Astrocyte (in vitro differentiated cells and primary cell): ENCODE data around the gene VGLL4. TPM values are rescaled to one million over a fixed set of nuclear protein-coding genes. Genes with fewer than 3 reads are reported as not detected.
A peak's percentile ranks its signal among the peaks of the same experiment; 100 is the strongest.

Experiments used
- DNase-seq: peaks from one replicate; pipeline ENCODE4 v3.0.0-alpha.2; 2010; ENCODE audit warnings: low read depth
- FAIRE-seq: peaks from 2 replicates; lab custom pipeline; 2011; peaks lifted over from hg19 to GRCh38; lab: Jason Lieb, UNC
- H2AFZ ChIP-seq: 2 replicates; pipeline ENCODE4 v1.6.0; 2012; ENCODE audit warnings: low read depth, low read length, inconsistent platforms
- H3K27ac ChIP-seq: 2 replicates; pipeline ENCODE4 v1.5.1; 2011; ENCODE audit warnings: low read depth, low read length, inconsistent platforms
- H3K27me3 ChIP-seq: 2 replicates; pipeline ENCODE4 v1.6.0; 2011; ENCODE audit warnings: low read length, inconsistent platforms; ENCODE audit not compliant: insufficient read depth
- H3K36me3 ChIP-seq: 2 replicates; pipeline ENCODE4 v1.5.1; 2011; ENCODE audit warnings: low read length, inconsistent platforms; ENCODE audit not compliant: insufficient read depth
- H3K4me1 ChIP-seq: 2 replicates; pipeline ENCODE4 v1.5.1; 2011; ENCODE audit warnings: low read length, inconsistent platforms; ENCODE audit not compliant: insufficient read depth
- H3K4me2 ChIP-seq: 2 replicates; pipeline ENCODE4 v1.6.0; 2012; ENCODE audit warnings: low read length, inconsistent platforms
- H3K4me3 ChIP-seq: 2 replicates; pipeline ENCODE4 v1.5.1; 2011; ENCODE audit warnings: low read depth, mild to moderate bottlenecking, low read length, inconsistent platforms; ENCODE audit not compliant: insufficient read depth
- H3K79me2 ChIP-seq: 2 replicates; pipeline ENCODE4 v1.6.0; 2012; ENCODE audit warnings: mild to moderate bottlenecking, low read length, inconsistent platforms; ENCODE audit not compliant: insufficient read depth
- H3K9ac ChIP-seq: 2 replicates; pipeline ENCODE4 v1.6.0; 2012; ENCODE audit warnings: mild to moderate bottlenecking, low read length, inconsistent platforms
- H3K9me3 ChIP-seq: 2 replicates; pipeline ENCODE4 v1.5.1; 2012; ENCODE audit warnings: low read depth, mild to moderate bottlenecking, low read length, inconsistent platforms; ENCODE audit not compliant: insufficient read depth
- H4K20me1 ChIP-seq: 2 replicates; pipeline ENCODE4 v1.6.0; 2012; ENCODE audit warnings: low read length, inconsistent platforms; ENCODE audit not compliant: insufficient read depth
- H3K27ac Mint-ChIP-seq: one replicate; pipeline ENCODE4 v1.8.0; 2021; ENCODE audit warnings: mild to moderate bottlenecking, mixed read lengths; ENCODE audit not compliant: unreplicated experiment
- H3K27me3 Mint-ChIP-seq: one replicate; pipeline ENCODE4 v1.8.0; 2021; ENCODE audit warnings: low read depth, mixed read lengths; ENCODE audit not compliant: unreplicated experiment
- H3K36me3 Mint-ChIP-seq: one replicate; pipeline ENCODE4 v1.8.0; 2021; ENCODE audit warnings: low read depth, mixed read lengths; ENCODE audit not compliant: unreplicated experiment
- H3K4me1 Mint-ChIP-seq: one replicate; pipeline ENCODE4 v1.8.0; 2021; ENCODE audit warnings: low read depth, mixed read lengths; ENCODE audit not compliant: unreplicated experiment
- H3K4me3 Mint-ChIP-seq: one replicate; pipeline ENCODE4 v1.8.0; 2021; ENCODE audit warnings: mild to moderate bottlenecking, moderate library complexity, mixed read lengths; ENCODE audit not compliant: unreplicated experiment
- H3K9me3 Mint-ChIP-seq: one replicate; pipeline ENCODE4 v1.8.0; 2021; ENCODE audit warnings: mild to moderate bottlenecking, mixed read lengths; ENCODE audit not compliant: unreplicated experiment
- EZH2 ChIP-seq: IDR thresholded peaks from 2 replicates; pipeline ENCODE4 v1.6.1; 2012; ENCODE audit warnings: mild to moderate bottlenecking, low read length, inconsistent platforms; ENCODE audit not compliant: insufficient read depth
- total RNA-seq: library from RNA; stranded (reverse); gene quantifications from 2 replicates; pipeline ENCODE4 v1.2.1, GENCODE V29; 2021
- TF ChIP-seq, protein P1 (sequence below): IDR thresholded peaks from 2 replicates; pipeline ENCODE4 v1.5.1; 2011; ENCODE audit warnings: low read depth, mild to moderate bottlenecking, inconsistent platforms, low read length, moderate library complexity; ENCODE audit not compliant: insufficient read depth

VGLL4 gene
- total RNA-seq, 1 donor from 2014 or later, result 70.3 TPM

DNA sequence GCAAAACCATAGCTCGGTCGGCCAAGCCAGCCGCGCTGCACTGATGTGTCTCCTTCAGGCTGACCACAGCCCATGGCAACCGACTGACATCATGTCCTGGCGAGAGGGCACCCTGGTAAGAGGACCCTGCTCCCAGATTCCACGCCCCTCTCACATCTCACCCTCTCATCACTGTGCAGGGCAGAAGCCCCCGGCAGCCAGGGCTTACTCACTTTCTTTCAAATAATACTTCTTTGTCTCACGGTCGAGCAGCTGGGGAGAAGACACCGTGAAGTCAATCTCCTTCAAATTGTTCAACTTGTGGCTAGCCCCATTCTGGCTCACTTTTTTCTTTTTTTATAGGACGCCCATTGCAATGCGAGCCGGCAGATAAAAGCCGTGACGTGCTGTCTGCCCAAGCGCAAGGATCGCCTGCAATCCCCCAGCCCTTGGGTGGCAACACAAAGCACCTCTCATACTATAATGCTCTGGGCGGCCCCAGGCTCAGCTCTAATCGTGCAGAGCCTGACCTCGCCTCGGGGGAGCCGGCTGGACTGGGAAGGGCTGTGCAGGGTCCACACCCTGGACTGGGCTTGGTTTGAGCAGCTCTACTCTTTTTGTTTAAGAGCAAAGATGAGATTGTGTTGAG lies 33.6 kb downstream of the VGLL4 start:
- H3K9me3 ChIP-seq, result no peaks in the 10 kb centered on the region
- H3K36me3 Mint-ChIP-seq, result peaks cover 28% of the 10 kb centered on the region
- peak overlapping the region; percentile 92 for H3K27ac Mint-ChIP-seq
- H3K4me3 Mint-ChIP-seq, result peak overlapping the region; percentile 45
- H3K9me3 Mint-ChIP-seq, result peaks cover 2% of the 10 kb centered on the region
- DNase-seq (peak; percentile 95), FAIRE-seq (no peak)
- H2AFZ ChIP-seq, result no peak overlapping the region
- TF ChIP-seq, protein P1, sequence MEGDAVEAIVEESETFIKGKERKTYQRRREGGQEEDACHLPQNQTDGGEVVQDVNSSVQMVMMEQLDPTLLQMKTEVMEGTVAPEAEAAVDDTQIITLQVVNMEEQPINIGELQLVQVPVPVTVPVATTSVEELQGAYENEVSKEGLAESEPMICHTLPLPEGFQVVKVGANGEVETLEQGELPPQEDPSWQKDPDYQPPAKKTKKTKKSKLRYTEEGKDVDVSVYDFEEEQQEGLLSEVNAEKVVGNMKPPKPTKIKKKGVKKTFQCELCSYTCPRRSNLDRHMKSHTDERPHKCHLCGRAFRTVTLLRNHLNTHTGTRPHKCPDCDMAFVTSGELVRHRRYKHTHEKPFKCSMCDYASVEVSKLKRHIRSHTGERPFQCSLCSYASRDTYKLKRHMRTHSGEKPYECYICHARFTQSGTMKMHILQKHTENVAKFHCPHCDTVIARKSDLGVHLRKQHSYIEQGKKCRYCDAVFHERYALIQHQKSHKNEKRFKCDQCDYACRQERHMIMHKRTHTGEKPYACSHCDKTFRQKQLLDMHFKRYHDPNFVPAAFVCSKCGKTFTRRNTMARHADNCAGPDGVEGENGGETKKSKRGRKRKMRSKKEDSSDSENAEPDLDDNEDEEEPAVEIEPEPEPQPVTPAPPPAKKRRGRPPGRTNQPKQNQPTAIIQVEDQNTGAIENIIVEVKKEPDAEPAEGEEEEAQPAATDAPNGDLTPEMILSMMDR, result no peak
- TF ChIP-seq EZH2, result no peak
- peaks cover 90% of the 10 kb centered on the region for H4K20me1 ChIP-seq
- H3K27me3 Mint-ChIP-seq, result no peaks in the 10 kb centered on the region
- H3K36me3 ChIP-seq, result no peaks in the 10 kb centered on the region
- peak overlapping the region; percentile 89 for H3K27ac ChIP-seq
- H3K9ac ChIP-seq, result peak overlapping the region; percentile 74
- H3K27me3 ChIP-seq, result no peaks in the 10 kb centered on the region
- peaks cover 59% of the 10 kb centered on the region for H3K4me1 ChIP-seq
- peaks cover 100% of the 10 kb centered on the region for H3K79me2 ChIP-seq
- peaks cover 79% of the 10 kb centered on the region for H3K4me1 Mint-ChIP-seq
- peak overlapping the region; percentile 82 for H3K4me2 ChIP-seq
- H3K4me3 ChIP-seq, result peak overlapping the region; percentile 9

DNA sequence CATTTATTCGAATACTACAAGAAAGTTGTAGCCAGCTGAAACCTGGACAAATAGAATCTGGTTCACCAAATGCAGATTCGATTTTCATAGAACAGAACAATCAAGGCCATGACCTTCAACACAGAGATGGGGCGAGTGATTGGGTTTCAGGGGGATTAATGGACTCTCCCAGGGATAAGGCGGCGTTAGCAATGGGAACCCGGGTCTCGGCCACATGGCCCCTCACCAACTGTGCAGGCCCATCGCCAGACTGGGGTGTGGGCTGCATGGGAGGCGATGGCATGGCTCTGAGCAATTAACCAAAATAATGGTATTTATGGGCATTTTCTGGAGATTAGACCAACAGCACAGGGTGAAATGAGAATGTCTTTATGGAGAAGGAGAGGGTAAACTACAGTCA lies 34.2 kb downstream of the VGLL4 start:
- Mint-ChIP-seq H3K36me3 (peaks cover 24% of the 10 kb centered on the region), H3K27me3 (no peaks in the 10 kb centered on the region), H3K9me3 (peaks cover 2% of the 10 kb centered on the region), H3K27ac (peak overlapping the region; percentile 92), H3K4me1 (peaks cover 76% of the 10 kb centered on the region), H3K4me3 (no peak overlapping the region)
- Histone ChIP-seq H3K4me1 (peaks cover 56% of the 10 kb centered on the region), H3K4me2 (peak overlapping the region; percentile 82), H3K9ac (peak overlapping the region; percentile 74), H3K4me3 (peak overlapping the region; percentile 9), H4K20me1 (peaks cover 83% of the 10 kb centered on the region), H3K9me3 (no peaks in the 10 kb centered on the region), H3K36me3 (no peaks in the 10 kb centered on the region), H3K27ac (peak overlapping the region; percentile 89), H3K27me3 (no peaks in the 10 kb centered on the region), H3K79me2 (peaks cover 97% of the 10 kb centered on the region), H2AFZ (no peak overlapping the region)
- TF ChIP-seq, protein P1, result no peak
- TF ChIP-seq EZH2, result no peak
- DNase-seq (no peak), FAIRE-seq (no peak)

DNA sequence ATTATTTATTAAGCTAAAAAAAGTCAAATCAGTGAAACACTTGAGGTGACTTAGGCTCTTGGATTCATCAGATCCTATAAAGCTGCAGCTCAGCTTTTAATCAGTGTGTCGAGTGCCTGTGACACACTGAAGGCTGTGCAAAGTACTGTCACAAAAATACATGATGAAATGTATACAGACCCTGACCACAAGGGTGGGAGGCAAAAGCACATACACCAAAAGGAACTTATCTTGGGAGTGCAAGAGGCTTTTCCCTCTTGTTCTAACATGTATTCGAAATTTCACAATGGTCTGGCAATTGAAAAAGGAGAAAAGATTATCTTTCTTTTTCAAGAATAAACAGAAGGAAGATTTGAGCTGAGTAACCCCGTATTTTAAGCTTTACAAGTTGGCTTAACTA lies 35.9 kb downstream of the VGLL4 start:
- no peaks in the 10 kb centered on the region for H3K27me3 Mint-ChIP-seq

More for the DNA sequence above, 35.9 kb downstream of the VGLL4 start:
- Mint-ChIP-seq H3K4me1 (peaks cover 79% of the 10 kb centered on the region), H3K36me3 (peaks cover 17% of the 10 kb centered on the region), H3K4me3 (no peak overlapping the region), H3K27ac (peak overlapping the region; percentile 76), H3K9me3 (peaks cover 2% of the 10 kb centered on the region)
- TF ChIP-seq EZH2, result no peak
- TF ChIP-seq, protein P1, result no peak
- Histone ChIP-seq H2AFZ (no peak overlapping the region), H3K4me1 (peaks cover 67% of the 10 kb centered on the region), H3K27me3 (no peaks in the 10 kb centered on the region), H3K4me2 (peak overlapping the region; percentile 19), H3K79me2 (peaks cover 97% of the 10 kb centered on the region), H4K20me1 (peaks cover 74% of the 10 kb centered on the region), H3K27ac (peak overlapping the region; percentile 89), H3K9me3 (no peaks in the 10 kb centered on the region), H3K4me3 (no peak overlapping the region), H3K36me3 (no peaks in the 10 kb centered on the region), H3K9ac (peak overlapping the region; percentile 45)
- DNase-seq, result no peak
- no peak for FAIRE-seq
